GM19238 (cell line): ENCODE measurements around the gene NEB.
"Not testable (repeated sequence)": the region's sequence is repeated elsewhere in the genome, so short reads cannot be mapped to it uniquely, and the experiment has no call there.

Source experiments
- DNase-seq: peaks from one replicate; pipeline ENCODE4 v3.0.0; 2011; ENCODE audit warnings: low spot score; ENCODE audit not compliant: insufficient read length

Gene NEB

GRCh38 chr2:151614159-151614558 lies 120.1 kb downstream of the NEB start:
- no peak for DNase-seq

- no peak for DNase-seq
Observed at GRCh38 chr2:151611351-151611750, 122.9 kb downstream of the NEB start.

GRCh38 chr2:151610310-151610709 lies 124.0 kb downstream of the NEB start:
- no peak for DNase-seq

- no peak for DNase-seq
Observed at GRCh38 chr2:151609705-151610104, 124.6 kb downstream of the NEB start.

- not testable (repeated sequence) for DNase-seq
Observed at GRCh38 chr2:151607459-151608424, 126.5 kb downstream of the NEB start.

GRCh38 chr2:151603530-151603929 lies 130.7 kb downstream of the NEB start:
- DNase-seq, result not testable (repeated sequence)

GRCh38 chr2:151602402-151602801 lies 131.9 kb downstream of the NEB start:
- not testable (repeated sequence) for DNase-seq

GRCh38 chr2:151601803-151602202 lies 132.5 kb downstream of the NEB start:
- not testable (repeated sequence) for DNase-seq

- not testable (repeated sequence) for DNase-seq
Observed at GRCh38 chr2:151596903-151597608, 137.2 kb downstream of the NEB start.

- DNase-seq, result not testable (repeated sequence)
Observed at GRCh38 chr2:151591908-151592255, 142.4 kb downstream of the NEB start.

- DNase-seq, result not testable (repeated sequence)
Observed at GRCh38 chr2:151591250-151591907, 142.9 kb downstream of the NEB start.

- DNase-seq, result not testable (repeated sequence)
Observed at GRCh38 chr2:151581300-151581699, 153.0 kb downstream of the NEB start.

- DNase-seq, result not testable (repeated sequence)
Observed at GRCh38 chr2:151580697-151581096, 153.6 kb downstream of the NEB start.

- no peak for DNase-seq
Observed at GRCh38 chr2:151577116-151577515, 157.2 kb downstream of the NEB start.

- DNase-seq, result no peak
Observed at GRCh38 chr2:151576080-151576479, 158.2 kb downstream of the NEB start.

GRCh38 chr2:151575338-151575737 lies 158.9 kb downstream of the NEB start:
- DNase-seq, result no peak

- DNase-seq, result no peak
Observed at GRCh38 chr2:151570191-151570590, 164.1 kb downstream of the NEB start.

- no peak for DNase-seq
Observed at GRCh38 chr2:151569167-151569566, 165.1 kb downstream of the NEB start.

- DNase-seq, result no peak
Observed at GRCh38 chr2:151568501-151568900, 165.8 kb downstream of the NEB start.

GRCh38 chr2:151567006-151567405 lies 167.3 kb downstream of the NEB start:
- DNase-seq, result no peak

GRCh38 chr2:151562398-151562797 lies 171.9 kb downstream of the NEB start:
- DNase-seq, result no peak

GRCh38 chr2:151560289-151560688 lies 174.0 kb downstream of the NEB start:
- no peak for DNase-seq
